Measurements from ENCODE around the gene UBASH3A. TPM values are rescaled to one million over a fixed set of nuclear protein-coding genes. Genes with fewer than 3 reads are reported as not detected.

The UBASH3A gene
- polyA plus RNA-seq, 2 of the 4 experiments (the other 2 are of a cell fraction) = not detected

DNA sequence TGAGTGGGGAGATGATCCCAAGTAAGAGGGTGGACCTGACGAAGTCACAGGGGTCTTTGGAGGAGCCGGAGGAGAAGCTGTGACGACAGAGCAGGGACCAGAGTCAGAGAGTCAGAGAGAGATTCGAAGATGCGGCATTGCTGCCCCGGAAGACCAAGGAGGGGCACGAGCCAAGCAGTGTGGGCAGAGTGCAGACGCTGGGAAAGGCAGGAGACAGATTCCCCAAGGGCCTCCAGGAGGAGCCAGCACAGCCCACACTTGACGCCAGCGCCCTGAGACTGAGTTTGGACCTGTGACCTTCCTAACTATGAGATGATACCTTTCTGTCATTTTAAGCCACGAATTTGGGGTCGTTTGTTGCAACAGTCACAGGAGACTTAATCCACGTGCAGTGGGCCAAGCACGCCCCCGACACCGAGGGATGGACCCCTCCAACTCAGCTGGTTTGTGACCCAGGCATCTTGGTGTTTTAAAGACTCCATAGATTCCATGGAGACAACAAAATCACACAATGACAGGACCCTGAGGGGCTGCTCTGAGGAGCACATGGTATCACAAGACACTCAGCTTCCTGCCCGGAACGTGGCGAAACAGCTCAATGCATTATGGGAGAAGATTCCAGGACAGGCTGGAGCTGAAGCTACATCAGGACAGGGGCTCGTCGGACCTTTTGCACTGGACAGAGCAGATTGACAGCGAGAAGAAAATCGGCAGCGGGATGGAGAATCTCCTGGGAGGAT is 26.3 kb upstream of the UBASH3A start:
- Histone ChIP-seq H3K27ac (no peak overlapping the region), H3K9me3 (peaks cover 9% of the 10 kb centered on the region; the same call in 2 of the 3 replicates), H3K4me1 (no peaks in the 10 kb centered on the region; the same call in 2 of the 3 replicates), H3K4me2 (no peak overlapping the region), H3K4me3 (no peak overlapping the region)
- TF ChIP-seq HEYL (CRISPR knock-in tag; IDR thresholded peaks at IDR 0.05) = no peak
- TF ChIP-seq HOXA7 (CRISPR knock-in tag; IDR thresholded peaks at IDR 0.05) = no peak
- no peak for TF ChIP-seq RAD21 (conservative IDR thresholded peaks at IDR 0.05 in 1 of 2, IDR thresholded peaks at IDR 0.05 in 1 of 2)
- TF ChIP-seq FOSL2 (IDR thresholded peaks at IDR 0.05) = no peak
- TF ChIP-seq FOSL2 (CRISPR knock-in tag; IDR thresholded peaks at IDR 0.05) = no peak
- no peak for TF ChIP-seq SMC3 (IDR thresholded peaks at IDR 0.05)
- TF ChIP-seq, protein P1, sequence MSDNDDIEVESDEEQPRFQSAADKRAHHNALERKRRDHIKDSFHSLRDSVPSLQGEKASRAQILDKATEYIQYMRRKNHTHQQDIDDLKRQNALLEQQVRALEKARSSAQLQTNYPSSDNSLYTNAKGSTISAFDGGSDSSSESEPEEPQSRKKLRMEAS (IDR thresholded peaks at IDR 0.05) = no peak
- no peak for TF ChIP-seq SREBF2 (IDR thresholded peaks at IDR 0.05)
- no peak for TF ChIP-seq CHD4 (IDR thresholded peaks at IDR 0.05; ENCODE audit: borderline replicate concordance)
- TF ChIP-seq REST (IDR thresholded peaks at IDR 0.05) = no peak
- TF ChIP-seq FOSB (CRISPR knock-in tag; IDR thresholded peaks at IDR 0.05) = no peak
- no peak for TF ChIP-seq MAFK (IDR thresholded peaks at IDR 0.05; ENCODE audit: partially characterized antibody)
- TF ChIP-seq E2F6 (IDR thresholded peaks at IDR 0.05; ENCODE audit: borderline replicate concordance, low read depth) = no peak
- no peak for TF ChIP-seq EHMT2 (IDR thresholded peaks at IDR 0.05; ENCODE audit: low read depth)
- no peak for TF ChIP-seq RNF2 (IDR thresholded peaks at IDR 0.05; ENCODE audit: borderline replicate concordance, low read depth)
- TF ChIP-seq JUNB (IDR thresholded peaks at IDR 0.05) = no peak
- no peak for TF ChIP-seq TFCP2L1 (CRISPR knock-in tag; IDR thresholded peaks at IDR 0.05)
- FAIRE-seq (no peak), ATAC-seq (no peak), DNase-seq (ENCODE audit: low read depth in 1 of 2, low spot score in 1 of 2) (no peak)
- WGBS (ENCODE audit: missing lambda C conversion rate) = 81% methylated on average over 22 of the region's 24 CpGs
- POLR2A ChIA-PET = no interaction called here
- CTCF ChIA-PET = interaction anchor here (1.0 to 1.5 kb wide), 2 partner anchors 68 to 232 kb away, joined by 3 read pairs; no protein-coding TSS in a partner anchor

DNA sequence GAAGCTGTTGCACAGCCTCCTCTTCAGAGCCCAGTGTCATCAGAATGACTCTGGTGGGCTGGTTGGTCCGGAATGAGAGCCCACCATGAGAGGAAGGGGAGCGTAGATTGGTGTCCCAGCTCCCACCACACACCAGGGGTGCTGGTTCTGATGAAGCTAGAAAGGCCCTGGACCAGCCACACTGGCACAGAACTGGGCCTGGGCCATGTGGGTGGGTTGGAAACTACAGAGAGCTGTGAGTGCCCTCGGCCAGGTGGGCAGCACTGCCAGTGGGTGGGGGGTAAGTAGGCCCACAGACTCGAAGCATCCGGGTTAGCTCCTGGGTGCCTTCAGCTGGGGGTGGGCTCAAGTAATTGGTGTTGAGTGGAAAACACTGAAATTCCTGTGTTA is 25.8 kb upstream of the UBASH3A start:
- Histone ChIP-seq H3K9me3 (peaks cover 9% of the 10 kb centered on the region; the same call in 2 of the 3 replicates), H3K27ac (no peak overlapping the region), H3K4me3 (no peak overlapping the region), H3K4me2 (no peak overlapping the region), H3K4me1 (no peaks in the 10 kb centered on the region; the same call in 2 of the 3 replicates)
- FAIRE-seq = no peak
- TF ChIP-seq HDAC2 (IDR thresholded peaks at IDR 0.05) (no peak), HMGXB4 (CRISPR knock-in tag; IDR thresholded peaks at IDR 0.05; ENCODE audit: borderline replicate concordance) (no peak), GATA3 (IDR thresholded peaks at IDR 0.05; ENCODE audit: borderline replicate concordance) (no peak), ZSCAN20 (CRISPR knock-in tag; IDR thresholded peaks at IDR 0.05) (no peak), EP300 (IDR thresholded peaks at IDR 0.05) (no peak), SMC3 (IDR thresholded peaks at IDR 0.05) (no peak), ATOH8 (CRISPR knock-in tag; IDR thresholded peaks at IDR 0.05; ENCODE audit: low read depth) (no peak), ZC3H11A (IDR thresholded peaks at IDR 0.05) (no peak), TP53 (CRISPR knock-in tag; IDR thresholded peaks at IDR 0.05) (no peak)
- ChIA-PET CTCF (interaction anchor here (0.8 to 1.5 kb wide), 3 partner anchors 8 to 232 kb away, joined by 3 read pairs; no protein-coding TSS in a partner anchor), POLR2A (no interaction called here)
- no peak for DNase-seq (ENCODE audit: low read depth in 1 of 2, low spot score in 1 of 2)
- WGBS (ENCODE audit: missing lambda C conversion rate) = 17% methylated on average over 2 of the region's 5 CpGs
- ATAC-seq = no peak

Measured in A549 (cell line).